Measurements from ENCODE around the gene DTNB.

DNA sequence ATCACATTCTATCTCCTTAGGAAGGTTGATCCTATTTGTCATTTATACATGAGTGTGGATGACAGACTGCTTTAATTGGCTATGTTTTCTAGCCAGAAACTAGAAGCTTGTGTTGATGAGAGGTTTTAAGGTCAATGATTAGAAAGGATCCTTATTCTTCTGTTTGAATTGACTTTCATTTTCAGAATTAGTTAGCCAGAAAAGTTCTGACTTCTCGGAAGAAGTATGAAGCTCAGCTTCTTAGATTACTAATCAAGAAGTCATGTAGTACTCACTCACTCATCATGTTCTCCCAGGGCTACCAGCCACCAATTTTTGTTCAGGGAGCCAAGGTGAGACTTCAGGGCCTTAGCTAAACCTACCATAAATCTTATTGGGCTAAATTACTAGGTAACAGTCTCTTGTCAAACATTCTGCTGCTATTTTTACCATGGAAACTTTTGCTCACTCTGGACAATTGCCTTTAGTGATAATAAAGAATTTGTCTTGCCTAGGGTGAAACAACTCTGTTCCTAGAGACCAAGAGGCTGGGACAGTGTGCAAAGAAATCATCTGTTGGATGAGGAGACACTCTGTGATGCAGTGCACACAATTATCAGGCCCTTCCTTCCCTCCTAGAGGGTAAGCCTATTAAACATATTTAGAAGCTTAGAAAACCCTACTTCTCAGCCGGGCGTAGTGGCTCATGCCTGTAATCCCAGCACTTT is 220.0 kb downstream of the DTNB start:
- TF ChIP-seq, protein P1, sequence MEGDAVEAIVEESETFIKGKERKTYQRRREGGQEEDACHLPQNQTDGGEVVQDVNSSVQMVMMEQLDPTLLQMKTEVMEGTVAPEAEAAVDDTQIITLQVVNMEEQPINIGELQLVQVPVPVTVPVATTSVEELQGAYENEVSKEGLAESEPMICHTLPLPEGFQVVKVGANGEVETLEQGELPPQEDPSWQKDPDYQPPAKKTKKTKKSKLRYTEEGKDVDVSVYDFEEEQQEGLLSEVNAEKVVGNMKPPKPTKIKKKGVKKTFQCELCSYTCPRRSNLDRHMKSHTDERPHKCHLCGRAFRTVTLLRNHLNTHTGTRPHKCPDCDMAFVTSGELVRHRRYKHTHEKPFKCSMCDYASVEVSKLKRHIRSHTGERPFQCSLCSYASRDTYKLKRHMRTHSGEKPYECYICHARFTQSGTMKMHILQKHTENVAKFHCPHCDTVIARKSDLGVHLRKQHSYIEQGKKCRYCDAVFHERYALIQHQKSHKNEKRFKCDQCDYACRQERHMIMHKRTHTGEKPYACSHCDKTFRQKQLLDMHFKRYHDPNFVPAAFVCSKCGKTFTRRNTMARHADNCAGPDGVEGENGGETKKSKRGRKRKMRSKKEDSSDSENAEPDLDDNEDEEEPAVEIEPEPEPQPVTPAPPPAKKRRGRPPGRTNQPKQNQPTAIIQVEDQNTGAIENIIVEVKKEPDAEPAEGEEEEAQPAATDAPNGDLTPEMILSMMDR (IDR thresholded peaks at IDR 0.05), result no peak
- TF ChIP-seq EP300 (IDR thresholded peaks at IDR 0.05; ENCODE audit: low read depth) (no peak), POLR2A (IDR thresholded peaks at IDR 0.05) (no peak)
